Hepatocyte (in vitro differentiated cells): ENCODE results near the gene ECHDC3. TPM values are rescaled to one million over a fixed set of nuclear protein-coding genes. Genes with fewer than 3 reads are reported as not detected.
"Not testable (repeated sequence)": the region's sequence is repeated elsewhere in the genome, so short reads cannot be mapped to it uniquely, and the experiment has no call there.

ENCODE experiments used
- DNase-seq: peaks from one replicate; pipeline ENCODE4 v3.0.0-alpha.2; 2016; ENCODE audit warnings: low spot score
- H2AFZ ChIP-seq: fragments of 200-600 bp; sonication (generic); 2 replicates; pipeline ENCODE4 v1.6.0; 2016; ENCODE audit warnings: antibody characterized with exemption, mild to moderate bottlenecking
- H3K27ac ChIP-seq: fragments of 200-600 bp; sonication (generic); 2 replicates; pipeline ENCODE4 v1.5.1; 2016; ENCODE audit warnings: mild to moderate bottlenecking
- H3K27me3 ChIP-seq: fragments of 200-600 bp; sonication (generic); 2 replicates; pipeline ENCODE4 v1.6.1; 2016
- H3K36me3 ChIP-seq: fragments of 200-600 bp; sonication (generic); replicated peaks from 2 replicates; pipeline ENCODE4 v1.5.1; 2016; ENCODE audit warnings: low read depth; ENCODE audit not compliant: insufficient read depth
- H3K4me1 ChIP-seq: fragments of 200-600 bp; sonication (generic); 2 replicates; pipeline ENCODE4 v1.5.1; 2016; ENCODE audit warnings: mild to moderate bottlenecking, moderate library complexity; ENCODE audit not compliant: insufficient read depth
- H3K4me2 ChIP-seq: fragments of 200-600 bp; sonication (generic); 2 replicates; pipeline ENCODE4 v1.6.0; 2016
- H3K4me3 ChIP-seq: fragments of 200-600 bp; sonication (generic); 2 replicates; pipeline ENCODE4 v1.5.1; 2016; ENCODE audit warnings: mild to moderate bottlenecking
- H3K79me2 ChIP-seq: fragments of 200-600 bp; sonication (generic); 2 replicates; pipeline ENCODE4 v1.6.0; 2017; ENCODE audit warnings: mild to moderate bottlenecking
- H3K9me2 ChIP-seq: fragments of 200-600 bp; sonication (generic); replicated peaks from 2 replicates; pipeline ENCODE4 v1.6.0; 2017; ENCODE audit warnings: mild to moderate bottlenecking; ENCODE audit not compliant: insufficient read depth
- H3K9me3 ChIP-seq: fragments of 200-600 bp; sonication (generic); 2 replicates; pipeline ENCODE4 v1.5.1; 2016; ENCODE audit warnings: low read depth, mild to moderate bottlenecking
- H4K20me1 ChIP-seq: fragments of 200-600 bp; sonication (generic); 2 replicates; pipeline ENCODE4 v1.6.0; 2016; ENCODE audit warnings: mild to moderate bottlenecking; ENCODE audit not compliant: insufficient read depth, poor library complexity, severe bottlenecking
- CTCF ChIP-seq: fragments of 200-600 bp; sonication (generic); IDR thresholded peaks from 2 replicates; pipeline ENCODE4 v1.5.1; 2016; ENCODE audit warnings: antibody characterized with exemption, mild to moderate bottlenecking; ENCODE audit not compliant: poor library complexity
- EZH2 ChIP-seq: fragments of 200-600 bp; sonication (generic); IDR thresholded peaks from 2 replicates; pipeline ENCODE4 v1.6.1; 2016; ENCODE audit warnings: antibody characterized with exemption, mild to moderate bottlenecking, borderline replicate concordance
- EZH2phosphoT487 ChIP-seq: fragments of 200-600 bp; sonication (generic); IDR thresholded peaks from one replicate; pipeline ENCODE4 v1.6.1; 2018; ENCODE audit warnings: antibody characterized with exemption, mild to moderate bottlenecking, low read depth, moderate library complexity; ENCODE audit not compliant: unreplicated experiment, severe bottlenecking
- WGBS: methylation state at CpG from one replicate; pipeline ENCODE4 v1.1.6; 2016; ENCODE audit warnings: low lambda C conversion rate; ENCODE audit errors: missing lambda C conversion rate; 5-methylcytosine and 5-hydroxymethylcytosine counted together
- polyA plus RNA-seq: library from polyadenylated mRNA; unstranded; fragments of >200 nt; fragmentation: Nextera tagmentation; extraction: Ambion mirVana; gene quantifications from 2 replicates; pipeline ENCODE4 v1.2.1, GENCODE V29; 2016
- total RNA-seq: library from RNA; depleted of rRNA; stranded (reverse); fragments of >200 nt; gene quantifications from 2 replicates; pipeline ENCODE4 v1.2.3, GENCODE V29; 2014

ECHDC3 gene
- total and polyA plus RNA-seq, 2 experiments from 2014 or later: 13.2 to 14.8 TPM

GRCh38 chr10:11705722-11706121 lies 36.5 kb upstream of the ECHDC3 start:
- WGBS: 89% methylated on average over 4 of the region's 4 CpGs

GRCh38 chr10:11706895-11707567 lies 35.2 kb upstream of the ECHDC3 start:
- Histone ChIP-seq H3K4me2 (no peak overlapping the region), H3K27ac (no peak overlapping the region), H2AFZ (no peak overlapping the region), H3K9me3 (no peaks in the 10 kb centered on the region), H3K4me1 (peaks cover 6% of the 10 kb centered on the region), H3K27me3 (no peaks in the 10 kb centered on the region), H3K36me3 (no peaks in the 10 kb centered on the region), H3K4me3 (no peak overlapping the region), H4K20me1 (no peaks in the 10 kb centered on the region), H3K79me2 (no peaks in the 10 kb centered on the region), H3K9me2 (no peaks in the 10 kb centered on the region)
- TF ChIP-seq EZH2phosphoT487 (no peak), EZH2 (no peak), CTCF (no peak)
- 89% methylated on average over 10 of the region's 10 CpGs for WGBS
- no peak for DNase-seq

More at GRCh38 chr10:11705722-11706121, 36.5 kb upstream of the ECHDC3 start:
- TF ChIP-seq EZH2 (no peak), EZH2phosphoT487 (no peak), CTCF (no peak)
- H2AFZ ChIP-seq: no peak overlapping the region
- H3K27me3 ChIP-seq: no peaks in the 10 kb centered on the region
- DNase-seq: no peak
- H3K9me2 ChIP-seq: no peaks in the 10 kb centered on the region
- H3K4me1 ChIP-seq: peaks cover 6% of the 10 kb centered on the region
- H3K4me3 ChIP-seq: no peak overlapping the region
- H4K20me1 ChIP-seq: no peaks in the 10 kb centered on the region
- no peak overlapping the region for H3K4me2 ChIP-seq
- H3K9me3 ChIP-seq: no peaks in the 10 kb centered on the region
- H3K79me2 ChIP-seq: no peaks in the 10 kb centered on the region
- no peaks in the 10 kb centered on the region for H3K36me3 ChIP-seq
- H3K27ac ChIP-seq: no peak overlapping the region

- 84% methylated on average over 16 of the region's 16 CpGs for WGBS
Measured at GRCh38 chr10:11707624-11708350, 34.4 kb upstream of the ECHDC3 start.

GRCh38 chr10:11708801-11709200 lies 33.4 kb upstream of the ECHDC3 start:
- not testable (repeated sequence) for DNase-seq, H3K79me2 ChIP-seq, H3K9me3 ChIP-seq, H3K36me3 ChIP-seq, H3K4me3 ChIP-seq, H3K9me2 ChIP-seq, H4K20me1 ChIP-seq, H3K27ac ChIP-seq, H2AFZ ChIP-seq, H3K4me2 ChIP-seq, H3K27me3 ChIP-seq
- 92% methylated on average over 6 of the region's 6 CpGs for WGBS
- H3K4me1 ChIP-seq: peaks cover 14% of the 10 kb centered on the region

More at GRCh38 chr10:11707624-11708350, 34.4 kb upstream of the ECHDC3 start:
- Histone ChIP-seq H3K9me3 (no peaks in the 10 kb centered on the region), H3K27me3 (no peaks in the 10 kb centered on the region), H3K4me3 (no peak overlapping the region), H4K20me1 (no peaks in the 10 kb centered on the region), H3K27ac (no peak overlapping the region), H3K4me2 (no peak overlapping the region), H3K4me1 (peaks cover 9% of the 10 kb centered on the region), H3K79me2 (no peaks in the 10 kb centered on the region), H2AFZ (no peak overlapping the region), H3K36me3 (no peaks in the 10 kb centered on the region), H3K9me2 (no peaks in the 10 kb centered on the region)
- TF ChIP-seq CTCF: no peak
- TF ChIP-seq EZH2: no peak
- TF ChIP-seq EZH2phosphoT487: no peak
- DNase-seq: no peak
